ENCODE measurements around the gene ACP2.

Gene ACP2, protein sequence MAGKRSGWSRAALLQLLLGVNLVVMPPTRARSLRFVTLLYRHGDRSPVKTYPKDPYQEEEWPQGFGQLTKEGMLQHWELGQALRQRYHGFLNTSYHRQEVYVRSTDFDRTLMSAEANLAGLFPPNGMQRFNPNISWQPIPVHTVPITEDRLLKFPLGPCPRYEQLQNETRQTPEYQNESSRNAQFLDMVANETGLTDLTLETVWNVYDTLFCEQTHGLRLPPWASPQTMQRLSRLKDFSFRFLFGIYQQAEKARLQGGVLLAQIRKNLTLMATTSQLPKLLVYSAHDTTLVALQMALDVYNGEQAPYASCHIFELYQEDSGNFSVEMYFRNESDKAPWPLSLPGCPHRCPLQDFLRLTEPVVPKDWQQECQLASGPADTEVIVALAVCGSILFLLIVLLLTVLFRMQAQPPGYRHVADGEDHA

DNA sequence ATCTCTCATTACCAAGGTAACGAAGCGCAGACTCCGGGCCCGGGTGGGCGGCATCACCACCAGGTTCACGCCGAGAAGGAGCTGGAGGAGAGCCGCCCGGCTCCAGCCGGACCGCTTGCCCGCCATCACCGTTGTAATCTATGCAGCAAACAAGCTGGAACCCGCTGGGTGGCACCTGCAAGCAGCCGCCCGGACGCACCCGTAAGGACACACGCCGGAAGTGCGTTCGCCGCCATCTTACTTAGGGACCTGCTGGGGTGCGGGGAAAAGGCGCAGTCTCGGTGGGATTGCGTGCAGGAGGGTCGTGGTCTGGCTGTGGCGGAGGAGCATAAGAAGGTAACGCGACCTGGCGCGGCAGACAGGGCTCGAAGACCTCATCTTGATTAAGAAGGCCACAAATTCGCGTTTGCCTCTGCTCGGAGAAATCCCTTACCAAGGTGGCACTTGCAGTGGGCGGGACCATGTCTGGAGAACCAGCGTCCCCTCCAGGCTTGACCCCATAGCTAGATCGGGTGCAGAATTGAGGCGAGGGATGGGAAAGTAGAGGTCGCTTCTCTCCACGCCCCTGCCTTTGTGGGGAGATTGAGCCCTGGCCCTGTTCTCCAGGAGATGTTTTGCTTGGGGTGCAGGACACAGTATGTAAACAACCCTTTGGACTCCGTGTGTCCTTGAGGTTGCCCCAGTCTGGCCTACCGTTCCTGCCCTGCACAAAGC, at the start of gene ACP2:
ACP2 (minus strand) TSS at position 151 of the 714 bp plus-strand sequence; CDS start at position 126, 25 bp downstream.
- DNase-seq, result peak; percentile 90 to 94 (median 92)

DNA sequence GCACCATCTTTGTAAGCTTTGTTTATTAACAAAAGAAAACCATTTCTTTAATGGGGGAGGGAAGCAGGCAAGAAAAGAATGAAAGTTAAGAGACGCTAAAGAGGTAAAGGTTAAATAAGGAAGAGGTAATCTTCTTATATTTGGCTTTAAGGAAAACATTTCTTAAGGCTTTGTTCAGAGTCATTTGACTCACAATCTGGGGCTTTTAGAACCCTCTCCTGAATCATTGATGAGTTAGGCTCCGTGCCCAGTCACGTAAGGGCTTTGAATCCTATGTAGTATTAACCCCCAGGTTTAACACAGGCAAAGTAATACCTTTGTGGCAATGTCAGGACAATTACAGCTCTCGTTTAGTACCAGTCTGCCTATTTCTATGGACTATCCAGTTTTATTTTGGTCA, 47.4 kb upstream of the ACP2 start:
- no peak for DNase-seq

DNA sequence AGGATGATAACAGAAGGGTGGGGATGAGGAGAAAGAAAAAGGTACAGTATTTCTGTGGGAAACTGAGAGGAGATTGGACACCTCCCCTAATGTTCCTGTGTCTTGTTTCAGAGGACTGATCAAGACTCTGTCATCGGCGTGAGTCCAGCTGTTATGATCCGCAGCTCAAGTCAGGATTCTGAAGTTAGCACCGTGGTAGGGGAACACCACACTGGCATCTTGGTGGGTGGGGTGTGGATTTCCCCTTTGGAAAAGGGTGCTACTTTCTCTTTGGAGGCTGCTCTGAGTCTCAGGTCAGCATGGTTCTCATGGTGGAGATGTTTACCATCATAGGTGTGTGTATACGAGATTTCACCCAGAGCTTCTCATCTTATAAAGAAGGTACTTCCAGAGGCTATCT, 46.8 kb upstream of the ACP2 start:
- no peak for DNase-seq

DNA sequence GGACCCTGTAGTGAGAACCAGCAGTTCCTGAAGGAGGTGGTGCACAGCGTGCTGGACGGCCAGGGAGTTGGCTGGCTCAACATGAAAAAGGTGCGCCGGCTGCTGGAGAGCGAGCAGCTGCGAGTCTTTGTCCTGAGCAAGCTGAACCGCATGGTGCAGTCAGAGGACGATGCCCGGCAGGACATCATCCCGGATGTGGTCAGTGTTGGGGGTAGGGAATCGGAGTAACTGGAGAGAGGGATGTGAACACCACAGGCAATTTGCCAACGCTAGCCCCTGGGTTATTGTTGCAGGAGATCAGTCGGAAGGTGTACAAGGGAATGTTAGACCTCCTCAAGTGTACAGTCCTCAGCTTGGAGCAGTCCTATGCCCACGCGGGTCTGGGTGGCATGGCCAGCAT, 41.2 kb upstream of the ACP2 start:
- no peak for DNase-seq

DNA sequence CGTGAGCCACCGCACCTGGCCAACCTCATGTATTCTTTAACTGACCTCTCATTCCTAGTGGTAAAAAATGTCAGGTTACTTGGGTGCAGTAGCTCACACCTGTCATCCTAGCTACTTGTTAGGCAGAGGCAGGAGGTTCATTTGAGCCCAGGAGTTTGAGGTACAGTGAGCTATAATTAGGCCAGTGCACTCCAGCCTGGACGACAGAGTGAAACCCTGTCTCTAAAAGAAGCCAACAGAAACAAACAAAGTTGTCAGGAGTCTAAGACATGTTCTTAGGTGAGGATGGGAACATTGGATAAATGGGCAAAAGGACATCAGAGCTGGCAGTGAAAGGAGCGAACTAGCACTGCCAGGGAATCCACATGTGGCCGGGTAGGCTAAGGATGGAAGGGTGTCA, 39.5 kb upstream of the ACP2 start:
- no peak for DNase-seq

DNA sequence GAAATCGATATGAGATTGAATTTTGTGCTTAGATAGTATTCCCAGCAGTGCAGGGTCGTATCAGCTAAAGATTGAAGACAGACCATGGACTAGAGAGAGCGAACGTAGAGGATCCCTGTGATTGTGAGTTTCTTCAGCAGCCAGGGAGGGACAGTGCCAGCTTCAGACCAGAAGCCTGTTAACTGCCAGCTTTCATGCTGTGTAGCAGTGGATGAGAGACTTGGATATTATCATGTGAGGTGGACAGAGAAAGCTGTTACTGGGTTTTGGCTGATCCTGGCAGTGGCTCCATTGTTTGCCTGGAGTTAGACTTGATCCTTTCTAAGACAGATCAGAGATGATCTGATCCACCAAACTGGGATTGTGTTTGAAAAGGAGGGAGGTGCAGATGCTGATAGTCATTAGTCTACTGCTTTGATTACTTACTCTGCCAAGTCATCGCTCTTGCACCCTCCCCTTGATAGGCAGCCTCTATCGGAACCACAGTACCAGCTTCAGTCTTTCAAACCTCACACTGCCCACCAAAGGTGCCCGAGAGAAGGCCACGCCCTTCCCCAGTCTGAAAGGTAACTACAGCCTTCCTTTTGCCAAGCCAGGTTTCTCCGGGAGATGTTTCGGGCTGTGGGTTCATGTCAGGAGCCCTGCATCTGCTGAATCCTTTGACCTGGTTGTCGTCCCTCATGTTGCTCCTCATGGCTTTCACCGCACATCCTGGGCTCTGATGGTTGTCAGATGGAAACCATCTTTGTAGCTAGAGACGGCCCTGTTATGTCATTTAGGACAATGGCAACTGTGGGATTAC, 37.6 kb upstream of the ACP2 start:
- DNase-seq, result no peak

DNA sequence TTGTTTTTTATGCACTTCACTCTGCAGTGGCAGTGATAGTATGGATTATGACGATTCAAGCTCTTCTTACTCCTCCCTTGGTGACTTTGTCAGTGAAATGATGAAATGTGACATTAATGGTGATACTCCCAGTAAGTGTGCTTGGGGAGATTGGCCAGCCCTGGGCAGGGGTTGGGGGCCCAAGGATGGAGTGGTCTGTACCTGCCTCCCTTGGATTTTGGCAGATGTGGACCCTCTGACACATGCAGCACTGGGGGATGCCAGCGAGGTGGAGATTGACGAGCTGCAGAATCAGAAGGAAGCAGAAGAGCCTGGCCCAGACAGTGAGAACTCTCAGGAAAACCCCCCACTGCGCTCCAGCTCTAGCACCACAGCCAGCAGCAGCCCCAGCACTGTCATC, 35.5 kb upstream of the ACP2 start:
- no peak for DNase-seq

DNA sequence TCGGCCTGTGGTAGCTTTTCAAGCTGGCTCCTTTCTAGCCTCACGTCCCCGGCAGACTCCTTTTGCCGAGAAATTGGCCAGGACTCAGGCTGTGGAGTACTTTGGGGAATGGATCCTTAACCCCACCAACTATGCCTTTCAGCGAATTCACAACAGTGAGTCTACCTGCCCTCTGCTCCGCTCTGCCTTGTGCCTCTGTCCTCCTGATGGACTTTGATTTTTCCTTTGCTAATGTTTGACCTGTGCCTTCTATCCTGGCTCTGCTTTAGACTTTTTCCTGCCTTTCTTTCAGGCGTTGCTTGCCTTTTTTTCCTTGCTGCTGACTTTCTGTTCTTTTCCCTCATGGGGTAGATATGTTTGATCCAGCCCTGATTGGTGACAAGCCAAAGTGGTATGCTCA, 33.8 kb upstream of the ACP2 start:
- DNase-seq, result no peak

DNA sequence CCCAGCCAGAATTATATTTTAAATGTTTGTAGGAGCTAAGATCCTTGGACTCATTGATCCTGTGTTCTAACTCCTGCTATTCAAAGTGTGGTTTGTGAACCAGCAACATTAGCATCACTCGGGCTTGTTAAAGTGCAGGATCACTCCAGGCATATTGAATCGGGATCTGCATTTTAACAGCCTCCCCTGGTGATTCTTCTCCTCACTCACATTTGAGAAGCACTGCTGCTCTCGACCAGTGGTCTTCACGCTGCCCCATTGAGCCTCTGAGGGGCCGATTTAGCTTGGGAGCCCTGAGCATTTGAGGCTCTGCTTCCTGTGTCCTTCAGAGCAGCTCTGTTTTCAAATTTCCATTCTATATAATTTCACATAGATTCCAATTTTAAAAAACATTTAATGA, 32.2 kb upstream of the ACP2 start:
- DNase-seq, result no peak

DNA sequence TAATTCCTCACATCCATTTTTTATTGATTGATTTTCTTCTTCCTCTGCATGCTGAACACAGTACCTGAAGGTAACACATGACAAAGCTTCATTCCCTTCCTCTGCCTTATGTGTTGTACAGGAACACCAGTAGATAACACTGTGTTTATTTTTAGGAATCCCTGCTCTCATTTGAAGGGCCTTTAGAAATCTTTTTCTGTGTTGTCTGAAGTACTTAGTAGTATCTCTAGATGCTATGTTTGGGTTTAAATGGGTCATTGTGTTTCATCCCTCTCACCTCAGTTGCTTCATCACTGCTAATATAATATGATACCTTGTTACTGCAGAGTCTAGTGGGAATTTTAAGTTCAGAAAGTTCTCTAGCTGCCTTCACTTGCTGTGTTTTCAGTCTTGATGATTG, 31.5 kb upstream of the ACP2 start:
- no peak for DNase-seq

DNA sequence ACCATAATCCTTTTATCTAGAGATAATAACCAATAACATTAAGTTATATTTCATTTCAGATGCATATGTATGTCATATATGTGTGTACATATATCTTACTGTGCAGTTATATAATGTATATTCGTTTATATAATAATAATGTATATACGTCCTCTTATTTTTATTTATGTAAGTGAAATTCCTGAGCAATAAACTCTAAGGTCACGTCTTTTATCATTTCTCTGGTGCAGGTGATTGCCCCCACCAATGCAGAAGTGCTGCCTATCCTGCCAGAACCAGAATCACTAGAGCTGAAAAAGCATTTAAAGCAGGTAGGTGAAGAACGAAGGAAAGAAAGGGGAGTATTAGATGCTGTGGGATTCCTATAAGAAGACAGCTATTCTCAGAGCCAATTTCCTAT, 30.2 kb upstream of the ACP2 start:
- DNase-seq, result no peak

DNA sequence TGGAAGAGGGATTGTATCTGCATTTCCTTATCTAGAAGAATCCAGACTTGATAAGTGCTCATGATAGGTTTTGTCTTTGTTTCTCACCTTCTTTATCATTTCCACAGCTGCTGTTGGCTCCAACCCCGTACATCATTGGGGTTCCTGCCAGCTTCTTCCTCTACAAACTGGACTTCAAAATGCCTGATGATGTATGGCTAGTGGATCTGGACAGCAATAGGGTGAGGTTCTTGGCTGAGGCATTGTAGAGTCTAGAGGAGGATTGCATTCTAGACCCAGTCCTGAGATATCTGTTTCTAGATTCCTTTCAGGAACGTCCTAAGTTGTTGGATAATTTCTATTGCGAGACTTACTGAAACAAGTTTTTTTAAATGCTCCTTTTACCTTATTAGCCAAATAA, 29.4 kb upstream of the ACP2 start:
- DNase-seq, result no peak

DNA sequence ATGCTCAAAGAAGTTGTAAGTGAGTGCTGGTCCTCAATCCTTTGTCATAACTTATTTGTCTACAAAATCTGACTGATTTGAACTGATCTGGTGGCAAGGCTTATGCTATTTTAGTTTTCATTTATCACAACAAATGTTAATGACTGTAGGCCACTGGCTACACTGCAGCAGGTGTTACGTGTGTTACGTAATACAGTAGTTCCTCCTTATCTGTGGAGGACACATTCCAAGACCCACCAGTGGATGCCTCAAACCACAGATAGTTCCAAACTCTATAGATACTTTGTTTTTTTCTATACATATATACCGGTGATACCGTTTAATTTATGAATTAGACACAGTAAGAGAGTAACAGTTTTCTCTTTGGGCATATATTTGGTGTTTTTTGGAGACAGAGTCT, 28.3 kb upstream of the ACP2 start:
- DNase-seq, result no peak

DNA sequence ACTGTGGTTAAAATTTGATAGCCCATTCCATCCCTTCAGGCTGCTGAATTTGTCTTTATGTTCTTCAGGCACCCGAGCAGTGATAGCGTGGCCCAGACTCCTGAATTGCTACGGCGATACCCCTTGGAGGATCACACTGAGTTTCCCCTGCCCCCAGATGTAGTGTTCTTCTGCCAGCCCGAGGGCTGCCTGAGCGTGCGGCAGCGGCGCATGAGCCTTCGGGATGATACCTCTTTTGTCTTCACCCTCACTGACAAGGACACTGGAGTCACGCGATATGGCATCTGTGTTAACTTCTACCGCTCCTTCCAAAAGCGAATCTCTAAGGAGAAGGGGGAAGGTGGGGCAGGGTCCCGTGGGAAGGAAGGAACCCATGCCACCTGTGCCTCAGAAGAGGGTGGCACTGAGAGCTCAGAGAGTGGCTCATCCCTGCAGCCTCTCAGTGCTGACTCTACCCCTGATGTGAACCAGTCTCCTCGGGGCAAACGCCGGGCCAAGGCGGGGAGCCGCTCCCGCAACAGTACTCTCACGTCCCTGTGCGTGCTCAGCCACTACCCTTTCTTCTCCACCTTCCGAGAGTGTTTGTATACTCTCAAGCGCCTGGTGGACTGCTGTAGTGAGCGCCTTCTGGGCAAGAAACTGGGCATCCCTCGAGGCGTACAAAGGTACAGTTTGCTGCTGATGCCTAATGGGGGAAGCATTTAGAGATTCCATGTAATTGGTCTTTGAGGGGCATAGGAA, 26.1 kb upstream of the ACP2 start:
- no peak for DNase-seq

DNA sequence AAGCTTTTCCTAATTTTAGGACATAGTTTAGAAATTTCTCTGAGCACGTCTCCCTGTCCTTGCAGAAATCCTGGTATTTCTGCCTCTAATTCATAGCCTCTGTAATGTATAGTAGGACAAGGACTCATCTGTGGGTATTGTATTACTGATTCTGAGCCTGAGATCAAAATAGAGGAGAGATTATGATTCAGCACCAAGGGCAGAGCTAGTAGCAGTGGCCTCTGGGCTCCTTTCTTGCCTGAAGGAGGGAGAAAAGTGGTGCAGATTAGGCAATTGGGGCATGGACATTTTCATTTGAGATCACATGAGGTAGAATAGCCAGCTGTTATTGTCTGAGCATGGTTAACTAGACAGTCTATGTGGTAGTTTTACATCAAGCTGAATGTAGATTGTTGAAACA, 24.1 kb upstream of the ACP2 start:
- peak in 1 of 3 donors; percentile 28 for DNase-seq

DNA sequence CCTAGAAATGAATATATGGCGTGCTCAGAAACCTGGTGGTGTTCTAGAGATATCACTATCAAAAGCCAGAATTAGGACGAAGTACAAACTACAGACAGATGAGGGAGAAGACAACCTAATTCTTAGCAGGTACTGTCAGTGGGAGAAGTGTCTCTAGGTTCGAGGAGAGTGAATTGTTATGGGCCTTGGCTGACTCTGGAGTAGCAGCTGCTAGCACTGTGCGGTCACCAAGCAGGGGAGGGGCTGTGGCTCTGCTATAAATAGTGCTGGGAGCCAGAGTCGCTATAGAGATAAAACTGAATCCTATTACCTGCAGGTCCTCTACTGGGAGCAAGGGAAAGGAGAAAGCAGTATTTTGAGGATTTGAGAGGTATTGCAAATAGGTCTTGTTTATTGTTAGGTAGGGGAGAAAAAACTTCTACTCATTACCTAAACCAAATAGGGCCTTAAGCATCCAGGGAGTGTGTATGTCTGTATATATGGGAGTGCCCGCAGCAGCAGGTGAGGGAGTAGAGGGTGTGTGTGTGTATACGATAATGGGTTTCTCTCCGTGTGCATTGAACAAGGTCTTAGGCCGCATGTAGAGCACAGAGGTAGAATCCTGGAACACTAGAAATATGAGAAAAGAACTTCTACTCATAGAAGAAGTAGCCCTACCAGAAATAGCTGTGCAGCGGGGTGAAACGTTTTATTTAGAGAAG, 23.5 kb upstream of the ACP2 start:
- DNase-seq, result no peak

DNA sequence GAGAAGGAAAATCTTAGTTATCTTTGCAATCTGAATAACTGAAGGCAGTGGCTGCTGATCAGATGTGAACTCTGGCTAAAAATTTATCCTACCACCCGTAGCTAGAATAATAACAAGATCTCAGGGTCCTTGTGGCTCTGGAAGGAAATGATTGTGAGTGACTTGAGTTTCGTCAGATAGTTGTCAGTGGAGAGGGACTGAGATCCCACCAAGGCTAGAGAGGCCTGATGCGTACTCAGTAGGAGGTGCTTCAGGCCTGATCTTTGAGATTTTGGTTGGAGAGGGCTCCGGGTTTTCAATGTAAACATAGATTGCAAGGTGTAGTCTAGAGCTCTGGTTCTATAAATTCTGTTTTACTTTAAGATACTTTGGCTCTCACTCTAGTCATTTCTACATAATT, 22.7 kb upstream of the ACP2 start:
- no peak for DNase-seq

DNA sequence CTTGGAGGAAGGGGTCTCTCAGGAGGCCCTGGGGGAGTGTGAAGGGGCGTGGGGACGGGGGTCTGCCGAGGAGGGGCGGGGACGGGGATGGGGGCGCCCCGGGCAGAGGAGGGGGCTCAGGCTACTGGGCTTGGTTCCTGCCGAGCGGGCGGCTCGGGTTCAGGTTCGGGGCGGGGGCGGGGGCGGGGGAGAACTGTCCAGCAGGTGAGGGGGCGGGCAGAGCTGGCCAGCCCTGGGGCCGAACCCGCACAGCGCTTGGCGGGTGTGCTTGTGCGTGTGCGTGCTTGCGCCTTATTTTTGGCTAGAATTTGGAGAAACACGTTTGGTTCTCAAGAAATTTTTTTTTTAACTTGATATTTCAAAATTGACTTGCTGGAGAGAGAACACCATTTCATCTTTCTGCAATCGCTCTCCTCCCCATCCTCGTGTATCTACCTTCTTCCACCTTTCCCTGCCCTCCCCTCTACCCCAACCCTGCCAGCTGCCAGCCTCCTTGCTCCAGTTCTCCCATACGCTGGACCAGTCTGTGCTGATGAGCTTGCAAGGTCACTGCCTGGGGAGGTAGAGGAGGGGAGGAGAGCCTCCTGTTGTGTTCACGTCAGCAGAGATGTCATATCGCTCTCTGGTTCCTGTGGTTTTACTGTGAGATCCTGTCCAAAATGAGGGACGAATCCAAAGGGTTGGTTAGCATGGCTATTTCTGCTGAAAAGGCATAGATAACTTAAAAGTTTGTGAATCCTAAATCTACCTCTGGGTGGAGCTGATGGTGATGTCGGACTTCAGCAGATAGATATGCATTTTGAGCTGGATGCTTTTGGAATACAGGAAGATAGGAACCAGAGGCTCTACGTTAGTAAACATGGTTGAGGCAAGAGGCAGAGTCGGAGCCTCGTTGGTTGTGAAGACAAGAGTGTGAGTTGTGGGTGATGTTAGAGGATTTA, 22.0 kb upstream of the ACP2 start:
- peak in 2 of 3 donors; percentile 40 to 44 for DNase-seq

DNA sequence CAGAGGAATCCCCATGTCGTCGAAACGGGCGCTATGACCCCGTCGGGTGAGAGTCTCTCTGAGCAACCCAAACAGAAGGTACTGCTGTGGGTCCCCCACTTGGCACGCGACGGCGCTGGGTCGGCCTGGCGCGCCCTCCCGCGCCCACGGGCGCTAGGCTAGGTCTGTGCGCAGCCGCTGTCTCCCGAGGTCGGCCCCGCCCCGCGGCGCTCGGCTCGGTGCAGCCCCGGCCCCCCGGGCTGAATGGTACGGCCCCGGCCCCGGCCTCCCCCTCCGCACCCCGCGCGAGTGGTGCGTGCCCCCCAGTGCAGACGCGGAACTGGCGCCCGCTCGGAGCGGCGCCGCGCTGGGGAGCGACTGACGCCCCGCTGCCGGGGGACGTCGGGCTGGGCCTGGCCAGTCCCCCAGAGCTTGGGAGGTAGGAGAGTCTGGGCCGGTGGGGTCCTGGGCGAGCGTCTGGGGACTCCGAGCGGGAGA, 21.3 kb upstream of the ACP2 start, which contains the start of gene MADD:
MADD (plus strand) TSS at position 305 of the 477 bp plus-strand sequence.
- peak; percentile 85 to 94 (median 91) for DNase-seq

DNA sequence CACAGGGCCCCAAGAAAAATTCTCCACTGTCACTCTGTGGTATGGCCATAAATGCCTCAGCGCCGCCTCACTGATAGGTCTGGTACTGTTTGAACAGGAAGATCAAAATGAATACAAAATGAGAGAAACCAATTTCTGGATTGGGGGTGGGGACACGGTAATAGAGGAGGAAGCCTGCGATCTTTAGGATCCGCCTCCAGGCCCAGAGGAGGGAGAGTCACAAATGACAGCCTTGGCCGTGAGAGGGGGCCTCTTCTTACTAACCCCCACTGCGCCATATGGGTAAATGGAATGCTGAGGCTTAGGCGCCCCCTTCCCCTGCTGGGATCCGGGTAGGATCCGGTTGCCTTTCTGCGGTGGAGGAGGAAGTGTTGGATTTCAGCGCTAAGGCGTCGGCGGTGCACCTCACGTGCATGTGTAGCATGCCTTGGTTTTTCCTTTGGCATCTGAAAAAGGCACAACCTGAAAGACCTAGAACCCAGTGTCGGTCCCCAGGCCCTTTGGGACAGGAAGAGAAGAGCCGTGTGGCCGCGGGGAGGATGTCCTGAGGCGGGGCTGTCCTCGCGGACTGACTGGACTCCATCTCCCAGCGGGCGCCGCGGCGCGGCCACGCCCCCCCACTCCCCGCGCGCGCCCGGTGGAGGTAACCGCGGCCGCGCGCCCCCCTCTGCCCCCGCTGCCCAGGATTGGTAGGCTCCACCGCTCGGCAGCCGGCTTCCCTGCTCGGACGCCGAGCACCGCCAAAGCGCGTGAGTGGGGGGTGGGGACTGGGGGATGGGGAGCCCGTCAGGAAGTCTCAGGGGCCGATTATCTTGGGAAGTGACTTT, 20.6 kb upstream of the ACP2 start:
- DNase-seq, result peak; percentile 86 to 93 (median 87)
